ENCODE data around the gene UBE2G2. TPM values are rescaled to one million over a fixed set of nuclear protein-coding genes. Genes with fewer than 3 reads are reported as not detected.
A peak's percentile ranks its signal among the peaks of the same experiment; 100 is the strongest.

Gene UBE2G2
- total and polyA plus RNA-seq, 2 donors (not counting 3 experiments of a cell fraction or from before 2014, with no cell fraction given), result 95.0 to 114 TPM

- TF ChIP-seq EZH2 (IDR thresholded peaks at IDR 0.05; ENCODE audit: borderline replicate concordance, low read depth, low read length, severe bottlenecking), result no peak
- TF ChIP-seq MAX (IDR thresholded peaks at IDR 0.05; ENCODE audit: insufficient read depth, insufficient read length), result no peak
- peak; percentile 67 for TF ChIP-seq FOS (IDR thresholded peaks at IDR 0.05; ENCODE audit: borderline replicate concordance, insufficient read depth, low read length)
- TF ChIP-seq POLR2AphosphoS5 (IDR thresholded peaks at IDR 0.05; ENCODE audit: insufficient read depth, low read depth, low read length), result peak; percentile 85
- TF ChIP-seq POLR2A (IDR thresholded peaks at IDR 0.05; ENCODE audit: low read depth, low read length), result peak; percentile 34
- TF ChIP-seq MYC (IDR thresholded peaks at IDR 0.05; ENCODE audit: low read depth, low read length), result no peak
- peak; percentile 89 for TF ChIP-seq GATA2 (IDR thresholded peaks at IDR 0.05; ENCODE audit: insufficient read depth, insufficient read length, low read depth, low read length)
- peak; percentile 23 for TF ChIP-seq JUN (IDR thresholded peaks at IDR 0.05; ENCODE audit: borderline replicate concordance, insufficient read depth, insufficient read length, low read depth)
These were observed 46.4 kb downstream of the UBE2G2 start for GRCh38 chr21:44755227-44755626.

More at GRCh38 chr21:44755227-44755626, 46.4 kb downstream of the UBE2G2 start:
- peaks cover 42% of the 10 kb centered on the region for H3K4me1 ChIP-seq (ENCODE audit: control insufficient read depth, extremely low read depth, insufficient read depth, low read length)
- no peak overlapping the region for H3K4me3 ChIP-seq (replicated peaks in 1 of 3; ENCODE audit: insufficient read depth in 1 of 3, low read depth in 1 of 3, low read length in 3 of 3)
- DNase-seq (ENCODE audit: low read depth, low spot score) (peak; percentile 85), FAIRE-seq (peak; percentile 97)
- H3K4me2 ChIP-seq (ENCODE audit: insufficient read depth, low read length), result peak overlapping the region; percentile 89
- H2AFZ ChIP-seq (ENCODE audit: low read depth, low read length), result no peak overlapping the region
- ChIA-PET CTCF (interaction anchor here (0.6 to 1.2 kb wide), 6 partner anchors 13 to 124 kb away, joined by 3 to 10 read pairs (median 3); no protein-coding TSS in a partner anchor), POLR2A (no interaction called here)
- peak overlapping the region; percentile 76 for H3K27ac ChIP-seq (ENCODE audit: insufficient read depth, low read depth, low read length)
- no peaks in the 10 kb centered on the region for H3K27me3 ChIP-seq (ENCODE audit: control insufficient read depth in 2 of 2, insufficient read depth in 2 of 2, low read length in 2 of 2)
- no peaks in the 10 kb centered on the region for H3K9me3 ChIP-seq (replicated peaks; ENCODE audit: control insufficient read depth, insufficient read depth, low read length)
- no peaks in the 10 kb centered on the region for H3K79me2 ChIP-seq (ENCODE audit: control insufficient read depth, insufficient read depth, low read length)
- no peak overlapping the region for H3K9ac ChIP-seq (replicated peaks; ENCODE audit: extremely low read depth, insufficient read depth, low read length)
- no peaks in the 10 kb centered on the region for H3K36me3 ChIP-seq (ENCODE audit: control insufficient read depth in 2 of 2, extremely low read depth in 1 of 2, insufficient read depth in 2 of 2, low read length in 2 of 2)
- H3K9me1 ChIP-seq (replicated peaks; ENCODE audit: control insufficient read depth, extremely low read depth, insufficient read depth, low read length), result no peaks in the 10 kb centered on the region
- dilution Hi-C loops (cut with MboI; ENCODE audit: extremely low pct_ligation_motif_present, low sequenced_read_pairs), result no loop called here
- intact Hi-C loops (cut with micrococcal nuclease), result loop anchor here (1.0 to 2.0 kb wide), 2 partner anchors 38 to 156 kb away; no protein-coding TSS in a partner anchor
- no TSS peak for BruUV-seq (replicated peaks)
- H4K20me1 ChIP-seq (replicated peaks; ENCODE audit: control insufficient read depth, extremely low read depth, insufficient read depth, low read length), result no peaks in the 10 kb centered on the region
